ENCODE results near the gene ATP2A3. TPM values are rescaled to one million over a fixed set of nuclear protein-coding genes. Genes with fewer than 3 reads are reported as not detected.

The ATP2A3 gene
- 8.6 TPM for total RNA-seq (2013)
- 10 to 100 TPM in 1 of 3 donors, 1 to 10 TPM in 2; 6.9 to 46.5 (median 9.5) TPM for polyA plus RNA-seq
- 28.3 and 32.6 TPM in 2 replicates for polyA minus RNA-seq
- 7.1 to 82.1 (median 41.9) reads per million in 11 experiments for total RNA-seq

DNA sequence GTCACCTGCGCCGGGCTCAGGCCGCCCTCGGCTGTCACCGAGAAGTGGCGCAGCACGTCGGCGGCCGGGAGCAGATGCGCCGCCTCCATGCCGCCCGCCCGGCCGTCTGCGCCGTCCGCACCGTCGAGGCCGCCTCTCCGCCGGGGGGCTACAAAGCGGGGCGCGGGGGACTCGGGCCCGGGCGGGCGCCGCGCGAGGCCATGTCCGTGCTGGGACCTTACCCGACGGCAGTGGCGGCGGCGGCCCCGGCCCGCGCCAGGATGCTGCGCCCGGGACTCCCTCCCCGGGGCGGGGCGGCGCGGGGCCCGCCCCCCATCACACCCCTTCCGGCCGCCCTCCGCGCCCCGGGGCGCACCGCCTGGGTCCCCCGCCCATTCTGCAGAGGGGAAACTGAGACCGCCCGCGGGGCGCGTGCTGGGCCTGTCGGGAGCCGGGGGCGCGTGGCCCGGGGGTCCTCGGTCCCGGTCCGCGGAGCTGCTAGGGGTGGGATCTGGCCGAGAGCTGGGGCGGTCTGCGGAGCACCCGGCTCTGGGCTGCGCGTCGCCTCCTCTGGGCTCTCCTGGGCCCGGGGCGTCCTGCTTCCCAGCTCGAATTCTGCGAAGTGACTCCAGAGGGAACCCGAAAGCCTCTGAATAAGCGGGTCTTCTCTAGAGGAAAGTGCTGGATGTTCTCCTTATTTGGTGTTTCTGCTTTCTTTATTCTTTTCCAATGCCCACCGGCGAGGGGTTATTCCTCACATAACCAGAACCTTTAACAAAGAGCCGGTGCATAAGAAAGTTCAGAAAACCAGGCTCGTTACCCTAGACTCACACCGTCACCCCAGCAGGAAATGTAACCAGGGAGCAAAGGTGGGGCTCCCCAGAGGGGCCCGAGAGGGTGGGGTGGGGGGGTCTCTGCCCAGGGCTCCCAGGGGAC is at the start of gene ATP2A3:
TSS of gene ATP2A3 (minus strand) at position 235 of the 915 bp plus-strand sequence. CDS start at position 89, 146 bp downstream.
- DNase-seq, result peak in 1 of 3 donors; percentile 20
- Histone ChIP-seq H2AFZ (ENCODE audit: insufficient read depth, low read depth, low read length, poor library complexity, severe bottlenecking) (peak within 1 kb of the TSS; percentile 85), H3K79me2 (ENCODE audit: insufficient read depth, low read length) (peaks cover 45% of the 10 kb centered on the region), H3K27ac (ENCODE audit: low read depth in 1 of 2, low read length in 2 of 2) (peak within 1 kb of the TSS; percentile 48 to 82), H3K4me3 (replicated peaks in 1 of 3; ENCODE audit: low read depth in 2 of 3, low read length in 3 of 3) (peak within 1 kb of the TSS; percentile 56 to 86 (median 65)), H3K36me3 (replicated peaks in 1 of 2; ENCODE audit: control insufficient read depth in 1 of 2, insufficient read depth in 2 of 2, low read length in 2 of 2) (no peaks in the 10 kb centered on the region), H3K4me1 (ENCODE audit: control insufficient read depth in 1 of 2, insufficient read depth in 2 of 2, low read length in 2 of 2) (peaks cover 50 to 60% of the 10 kb centered on the region in 2 donors), H3K9ac (ENCODE audit: insufficient read depth, low read length, poor library complexity, severe bottlenecking) (peak within 1 kb of the TSS; percentile 70), H3K9me3 (replicated peaks in 1 of 2; ENCODE audit: control insufficient read depth in 1 of 2, insufficient read depth in 1 of 2, low read length in 2 of 2) (no peaks in the 10 kb centered on the region), H4K20me1 (ENCODE audit: insufficient read depth, low read length) (peaks cover 35% of the 10 kb centered on the region), H3K27me3 (ENCODE audit: control insufficient read depth in 2 of 2, insufficient read depth in 2 of 2, low read length in 2 of 2) (no peaks in the 10 kb centered on the region), H3K4me2 (replicated peaks; ENCODE audit: extremely low read depth, low read length, poor library complexity, severe bottlenecking) (peak within 1 kb of the TSS; percentile 89)
- H3K9me3 Mint-ChIP-seq, result no peaks in the 10 kb centered on the region
- intact Hi-C loops (cut with micrococcal nuclease), result loop anchor here (2.0 to 5.0 kb wide), 3 partner anchors 38 to 47 kb away; partner anchors contain the start of gene P2RX1 (in 1 of the 2)
- TF ChIP-seq, protein P1, sequence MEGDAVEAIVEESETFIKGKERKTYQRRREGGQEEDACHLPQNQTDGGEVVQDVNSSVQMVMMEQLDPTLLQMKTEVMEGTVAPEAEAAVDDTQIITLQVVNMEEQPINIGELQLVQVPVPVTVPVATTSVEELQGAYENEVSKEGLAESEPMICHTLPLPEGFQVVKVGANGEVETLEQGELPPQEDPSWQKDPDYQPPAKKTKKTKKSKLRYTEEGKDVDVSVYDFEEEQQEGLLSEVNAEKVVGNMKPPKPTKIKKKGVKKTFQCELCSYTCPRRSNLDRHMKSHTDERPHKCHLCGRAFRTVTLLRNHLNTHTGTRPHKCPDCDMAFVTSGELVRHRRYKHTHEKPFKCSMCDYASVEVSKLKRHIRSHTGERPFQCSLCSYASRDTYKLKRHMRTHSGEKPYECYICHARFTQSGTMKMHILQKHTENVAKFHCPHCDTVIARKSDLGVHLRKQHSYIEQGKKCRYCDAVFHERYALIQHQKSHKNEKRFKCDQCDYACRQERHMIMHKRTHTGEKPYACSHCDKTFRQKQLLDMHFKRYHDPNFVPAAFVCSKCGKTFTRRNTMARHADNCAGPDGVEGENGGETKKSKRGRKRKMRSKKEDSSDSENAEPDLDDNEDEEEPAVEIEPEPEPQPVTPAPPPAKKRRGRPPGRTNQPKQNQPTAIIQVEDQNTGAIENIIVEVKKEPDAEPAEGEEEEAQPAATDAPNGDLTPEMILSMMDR (IDR thresholded peaks at IDR 0.05), result no peak
- peaks cover 47% of the 10 kb centered on the region for H3K4me1 Mint-ChIP-seq
- peaks cover 2 to 5% (median 2%) of the 10 kb centered on the region in 3 donors for H3K27me3 Mint-ChIP-seq (ENCODE audit: low read depth in 3 of 3)
- peaks cover 6 to 7% of the 10 kb centered on the region in 2 donors for H3K36me3 Mint-ChIP-seq
- under 1% methylated on average over 79 of the region's 92 CpGs for WGBS (ENCODE audit: insufficient coverage)
- peak within 1 kb of the TSS; percentile 86 to 95 for H3K4me3 Mint-ChIP-seq
- peak within 1 kb of the TSS; percentile 84 to 94 (median 91) for H3K27ac Mint-ChIP-seq

DNA sequence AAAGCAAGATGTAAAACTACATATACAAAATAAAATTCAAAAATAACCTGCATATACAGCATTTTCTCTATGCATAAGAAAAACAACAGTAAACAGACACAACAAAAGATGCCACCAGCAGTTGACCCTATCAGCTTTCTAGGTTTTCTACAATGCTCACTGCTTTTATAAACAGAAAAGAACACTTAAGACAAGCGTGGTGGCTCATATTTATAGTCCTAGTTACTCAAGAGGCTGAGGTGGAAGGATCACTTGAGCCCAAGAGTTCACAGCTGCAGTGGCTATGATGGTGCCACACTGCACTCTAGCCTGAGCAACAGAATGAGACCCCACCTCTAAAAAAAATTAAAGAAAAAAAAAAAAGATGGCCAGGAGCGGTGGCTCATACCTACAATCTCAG is 46.5 kb upstream of the ATP2A3 start:
- Histone ChIP-seq H3K27me3 (ENCODE audit: control insufficient read depth in 2 of 2, insufficient read depth in 2 of 2, low read length in 2 of 2) (no peaks in the 10 kb centered on the region), H3K4me2 (replicated peaks; ENCODE audit: extremely low read depth, low read length, poor library complexity, severe bottlenecking) (no peak overlapping the region), H3K36me3 (replicated peaks in 1 of 2; ENCODE audit: control insufficient read depth in 1 of 2, insufficient read depth in 2 of 2, low read length in 2 of 2) (peaks cover 96 to 99% of the 10 kb centered on the region in 2 donors), H3K9ac (ENCODE audit: insufficient read depth, low read length, poor library complexity, severe bottlenecking) (no peak overlapping the region), H3K9me3 (replicated peaks in 1 of 2; ENCODE audit: control insufficient read depth in 1 of 2, insufficient read depth in 1 of 2, low read length in 2 of 2) (no peaks in the 10 kb centered on the region), H3K4me1 (ENCODE audit: control insufficient read depth in 1 of 2, insufficient read depth in 2 of 2, low read length in 2 of 2) (no peaks in the 10 kb centered on the region), H3K27ac (ENCODE audit: low read depth in 1 of 2, low read length in 2 of 2) (no peak overlapping the region), H2AFZ (ENCODE audit: insufficient read depth, low read depth, low read length, poor library complexity, severe bottlenecking) (no peak overlapping the region), H3K4me3 (replicated peaks in 1 of 3; ENCODE audit: low read depth in 2 of 3, low read length in 3 of 3) (no peak overlapping the region), H4K20me1 (ENCODE audit: insufficient read depth, low read length) (peaks cover 7% of the 10 kb centered on the region), H3K79me2 (ENCODE audit: insufficient read depth, low read length) (no peaks in the 10 kb centered on the region)
- H3K36me3 Mint-ChIP-seq, result peaks cover 87 to 99% of the 10 kb centered on the region in 2 donors
- intact Hi-C loops (cut with micrococcal nuclease), result loop anchor here in 1 of 2 donors (5.0 kb wide), 1 partner anchor 83 kb away; no protein-coding TSS in a partner anchor
- no peak overlapping the region for H3K27ac Mint-ChIP-seq
- no peaks in the 10 kb centered on the region for H3K4me1 Mint-ChIP-seq
- H3K4me3 Mint-ChIP-seq, result no peak overlapping the region
- H3K27me3 Mint-ChIP-seq (ENCODE audit: low read depth in 3 of 3), result peaks cover 0 to 3% (median 0%) of the 10 kb centered on the region in 3 donors
- WGBS (ENCODE audit: insufficient coverage), result no CpG with 5 or more reads among the region's 2 CpGs
- DNase-seq, result no peak
- TF ChIP-seq, protein P1 (IDR thresholded peaks at IDR 0.05), result no peak
- H3K9me3 Mint-ChIP-seq, result no peaks in the 10 kb centered on the region

Data from CD14-positive monocyte (primary cell).